Left ventricle myocardium inferior (tissue), 1 donor: Measurements from ENCODE around the gene ABCA4. TPM values are rescaled to one million over a fixed set of nuclear protein-coding genes. Genes with fewer than 3 reads are reported as not detected.
"Not testable (repeated sequence)": the region's sequence is repeated elsewhere in the genome, so short reads cannot be mapped to it uniquely, and the experiment has no call there.

Experiments used
- DNase-seq: peaks from one replicate; pipeline ENCODE4 v3.0.0-alpha.2; 2020
- H3K27ac ChIP-seq: fragments of 200-600 bp; replicated peaks from 2 replicates; pipeline ENCODE4 v1.8.0; 2021
- H3K27me3 ChIP-seq: fragments of 200-600 bp; 2 replicates; pipeline ENCODE4 v1.8.0; 2021; ENCODE audit warnings: low read depth
- H3K36me3 ChIP-seq: fragments of 200-600 bp; 2 replicates; pipeline ENCODE4 v1.8.0; 2021
- H3K4me1 ChIP-seq: fragments of 200-600 bp; 2 replicates; pipeline ENCODE4 v1.8.0; 2021
- H3K4me3 ChIP-seq: fragments of 200-600 bp; 2 replicates; pipeline ENCODE4 v1.8.0; 2021; ENCODE audit warnings: mild to moderate bottlenecking, moderate library complexity
- H3K9me3 ChIP-seq: fragments of 200-600 bp; replicated peaks from 2 replicates; pipeline ENCODE4 v1.8.0; 2021
- CTCF ChIP-seq: fragments of 200-600 bp; IDR thresholded peaks from 2 replicates; pipeline ENCODE4 v1.8.0; 2021; ENCODE audit warnings: antibody characterized with exemption, mild to moderate bottlenecking, borderline replicate concordance
- intact Hi-C: fragments of 100-400 bp; cut with micrococcal nuclease; formaldehyde crosslinking; loops from one replicate; pipeline ENCODE4 v1.11.0; 2022
- total RNA-seq: library from RNA; stranded (reverse); fragmentation: NEBNext Ultra II Directional; extraction: Animal tissue kit (Norgen Biotek cat#: 25700); gene quantifications from one replicate; pipeline ENCODE4 v1.2.1, GENCODE V29; 2021
- donor health status: DM: no; HTN: yes; CAD: no; lungs with severe emphysema.

Gene ABCA4
- total RNA-seq, 1 donor from 2014 or later = 0.11 TPM

DNA sequence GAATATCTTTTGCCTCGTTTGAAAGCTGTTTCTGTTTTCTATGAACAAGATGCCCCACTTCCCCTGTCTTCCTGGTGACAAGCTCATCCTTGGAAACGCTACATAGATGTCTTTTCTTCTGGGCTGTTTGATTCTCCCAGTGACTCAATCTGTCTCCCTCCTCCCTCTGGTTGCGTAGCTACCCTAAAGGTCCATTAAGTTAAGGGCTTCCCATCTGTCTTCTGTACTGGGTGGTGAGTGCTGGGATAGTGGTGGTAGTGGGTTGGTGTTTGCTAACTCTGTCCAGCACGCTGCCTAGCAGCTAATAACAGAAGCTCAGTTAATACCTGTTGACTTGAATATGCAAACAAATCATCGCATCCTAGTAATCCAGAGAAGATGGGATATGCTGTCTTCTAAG is 161.5 kb downstream of the ABCA4 start:
- TF ChIP-seq CTCF = no peak
- Histone ChIP-seq H3K27ac (no peak overlapping the region), H3K4me1 (no peaks in the 10 kb centered on the region), H3K9me3 (peaks cover 24% of the 10 kb centered on the region), H3K4me3 (no peak overlapping the region), H3K36me3 (no peaks in the 10 kb centered on the region), H3K27me3 (peaks cover 22% of the 10 kb centered on the region)
- DNase-seq = no peak
- intact Hi-C loops = no loop called here

- no peak for TF ChIP-seq CTCF
- no peak overlapping the region for H3K4me3 ChIP-seq
- DNase-seq = no peak
- H3K36me3 ChIP-seq = no peaks in the 10 kb centered on the region
- no peaks in the 10 kb centered on the region for H3K4me1 ChIP-seq
- peaks cover 22% of the 10 kb centered on the region for H3K27me3 ChIP-seq
- intact Hi-C loops = no loop called here
- peaks cover 31% of the 10 kb centered on the region for H3K9me3 ChIP-seq
- H3K27ac ChIP-seq = no peak overlapping the region
These were observed 162.2 kb downstream of the ABCA4 start for GRCh38 chr1:93958726-93959100.

DNA sequence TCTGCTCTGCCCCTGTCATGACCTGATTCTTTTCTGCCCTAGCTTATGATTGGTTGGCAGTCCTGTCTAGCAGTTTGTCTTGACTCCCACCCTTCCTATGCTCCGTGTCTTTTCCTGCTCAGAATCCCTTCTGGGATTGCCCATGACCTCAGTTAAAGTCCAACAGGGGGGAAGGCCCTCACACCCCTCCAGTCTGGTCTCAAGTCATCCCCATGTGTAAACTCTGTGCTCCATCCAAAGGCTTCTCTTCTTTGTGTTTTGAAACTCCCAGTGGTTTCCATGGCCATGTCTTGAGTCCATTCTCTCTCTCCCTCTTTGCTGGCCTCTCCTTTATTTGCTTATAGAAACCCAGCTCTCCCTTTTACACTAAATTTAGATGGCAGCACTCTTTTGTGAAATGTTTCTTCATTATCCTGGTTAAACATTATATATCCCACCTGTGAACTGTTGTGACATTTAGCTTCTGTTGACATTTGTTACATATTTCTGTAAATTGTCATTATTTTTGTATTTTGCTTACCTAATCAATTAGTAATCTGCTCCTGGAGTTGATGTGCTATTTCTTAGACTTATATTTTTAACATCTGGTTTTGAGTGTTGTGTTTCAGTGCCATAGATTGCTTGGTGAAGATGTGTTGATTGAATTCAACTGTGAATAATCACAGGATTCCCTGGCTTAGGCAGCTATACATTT is 162.8 kb downstream of the ABCA4 start:
- no peak for DNase-seq
- H3K36me3 ChIP-seq = no peaks in the 10 kb centered on the region
- H3K27me3 ChIP-seq = peaks cover 21% of the 10 kb centered on the region
- H3K4me1 ChIP-seq = no peaks in the 10 kb centered on the region
- intact Hi-C loops = no loop called here
- no peak for TF ChIP-seq CTCF
- peaks cover 36% of the 10 kb centered on the region for H3K9me3 ChIP-seq
- no peak overlapping the region for H3K27ac ChIP-seq
- no peak overlapping the region for H3K4me3 ChIP-seq

- peaks cover 8% of the 10 kb centered on the region for H3K27me3 ChIP-seq
- H3K36me3 ChIP-seq = no peaks in the 10 kb centered on the region
- H3K9me3 ChIP-seq = peaks cover 56% of the 10 kb centered on the region
- H3K4me1 ChIP-seq = no peaks in the 10 kb centered on the region
- no peak for DNase-seq
- H3K4me3 ChIP-seq = no peak overlapping the region
- intact Hi-C loops = no loop called here
- TF ChIP-seq CTCF = no peak
- H3K27ac ChIP-seq = no peak overlapping the region
These were observed 165.2 kb downstream of the ABCA4 start for GRCh38 chr1:93955765-93956164.

- H3K27me3 ChIP-seq, intact Hi-C loops, H3K9me3 ChIP-seq, DNase-seq, H3K36me3 ChIP-seq, H3K4me3 ChIP-seq, H3K27ac ChIP-seq, H3K4me1 ChIP-seq: not testable (repeated sequence)
These were observed 173.8 kb downstream of the ABCA4 start for GRCh38 chr1:93947002-93947686.

Other genes starting within 250 kb of the ABCA4 start
- gene DNTTIP2, start 241.9 kb downstream of the ABCA4 start, total RNA-seq = 40.0 TPM
- 11.4 TPM for gene GCLM, start 211.7 kb downstream of the ABCA4 start, total RNA-seq
- 26.5 TPM for gene ARHGAP29, start 116.4 kb upstream of the ABCA4 start, total RNA-seq